SK-MEL-5 (cell line): ENCODE data around the gene LDB3. TPM values are rescaled to one million over a fixed set of nuclear protein-coding genes. Genes with fewer than 3 reads are reported as not detected.
"Not testable (repeated sequence)": the region's sequence is repeated elsewhere in the genome, so short reads cannot be mapped to it uniquely, and the experiment has no call there.

Experiments used
- DNase-seq: peaks from one replicate; pipeline ENCODE4 v3.0.0-alpha.2; 2016; ENCODE audit warnings: low read depth, low spot score
- in situ Hi-C: cut with HindIII; loops from 2 replicates; pipeline ENCODE4 v1.10.0; 2016; ENCODE audit warnings: low sequenced_read_pairs, high pct_unique_total_duplicates, low pct_unique_long_range_greater_than_20kb
- total RNA-seq: library from RNA; depleted of rRNA; stranded (reverse); fragments of >200 nt; shearing (Covaris generic); gene quantifications from 2 replicates; pipeline ENCODE4 v1.2.3, GENCODE V29; 2014

Gene LDB3
- total RNA-seq, 1 experiment from 2014 or later = 0.61 TPM

DNA sequence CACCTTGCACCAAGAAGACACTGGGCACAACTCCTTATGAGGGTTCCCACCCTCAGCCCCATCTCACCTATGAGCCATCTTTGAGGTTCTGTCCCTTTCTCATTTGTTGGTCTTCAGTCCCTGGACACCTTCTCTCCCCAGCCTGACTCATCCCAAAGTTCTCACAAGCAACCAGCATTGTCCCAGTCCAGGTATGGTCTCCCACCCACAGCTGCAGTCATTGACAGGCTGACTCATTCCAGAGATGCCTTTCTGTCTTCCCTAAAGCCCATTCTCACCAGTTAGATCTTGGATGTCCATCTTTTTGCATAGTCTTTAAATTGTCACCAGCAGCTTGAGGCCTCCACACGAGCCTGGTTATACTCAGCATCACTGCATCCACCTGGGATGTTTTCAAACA lies 61.4 kb downstream of the LDB3 start:
- in situ Hi-C loops = no loop called here
- no peak for DNase-seq

DNA sequence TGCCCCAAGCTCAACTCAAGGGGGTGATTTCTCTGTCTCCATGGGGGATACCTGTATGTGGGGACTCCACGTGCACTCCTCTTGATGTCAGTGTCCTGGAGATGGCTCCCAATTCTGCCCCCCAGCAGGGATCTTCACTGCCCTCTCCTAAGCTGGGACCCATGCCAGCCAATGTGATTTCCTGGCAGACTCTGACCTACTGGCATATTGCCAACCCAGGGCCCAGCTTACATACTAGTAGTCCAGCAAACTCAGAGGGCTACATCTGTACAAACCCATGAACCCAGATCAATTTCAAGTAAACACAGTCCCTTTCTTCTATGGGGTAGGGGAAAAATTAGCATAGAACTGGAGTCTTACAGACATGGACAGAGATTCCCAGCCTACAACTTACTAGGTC lies 61.9 kb downstream of the LDB3 start:
- in situ Hi-C loops = no loop called here
- DNase-seq = peak; percentile 20

DNA sequence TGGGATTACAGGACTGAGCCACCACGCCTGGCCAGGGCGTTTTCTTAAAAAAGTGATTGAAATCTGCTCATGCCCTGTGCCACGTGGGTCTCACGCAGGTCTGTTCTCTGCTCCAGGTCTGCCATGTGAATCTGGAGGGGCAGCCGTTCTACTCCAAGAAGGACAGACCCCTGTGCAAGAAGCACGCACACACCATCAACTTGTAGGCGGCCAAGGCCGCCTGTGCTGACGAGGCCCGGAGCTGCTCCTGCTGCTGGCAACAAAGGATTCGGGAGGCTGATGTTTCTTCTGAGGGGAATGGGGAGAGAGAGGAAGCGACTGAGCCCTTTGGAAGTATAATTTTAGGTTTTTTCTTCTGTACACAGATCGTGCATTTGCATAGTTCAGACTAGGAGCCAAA lies 64.5 kb downstream of the LDB3 start:
- in situ Hi-C loops = no loop called here
- no peak for DNase-seq

DNA sequence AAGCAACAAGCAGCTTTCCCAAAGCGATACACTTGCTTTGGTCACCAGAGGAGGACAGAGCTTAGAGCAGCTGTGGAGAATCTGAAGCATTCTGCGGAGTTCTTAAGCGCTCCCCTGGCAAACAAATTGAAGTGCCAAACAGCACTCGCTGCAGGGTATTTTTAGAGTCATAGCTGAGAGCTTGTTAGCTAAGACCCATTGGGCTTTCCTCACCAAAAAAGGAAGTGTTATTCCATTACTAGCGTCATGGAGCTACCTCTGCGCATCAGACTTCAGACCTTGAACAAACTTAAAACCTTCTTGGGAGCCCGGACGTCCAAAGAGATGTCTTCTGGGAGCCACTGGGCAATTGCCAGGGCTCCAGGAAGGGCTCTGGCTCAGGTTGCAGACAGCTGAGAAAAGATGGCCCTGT lies 65.0 kb downstream of the LDB3 start:
- no peak for DNase-seq
- in situ Hi-C loops = no loop called here

DNA sequence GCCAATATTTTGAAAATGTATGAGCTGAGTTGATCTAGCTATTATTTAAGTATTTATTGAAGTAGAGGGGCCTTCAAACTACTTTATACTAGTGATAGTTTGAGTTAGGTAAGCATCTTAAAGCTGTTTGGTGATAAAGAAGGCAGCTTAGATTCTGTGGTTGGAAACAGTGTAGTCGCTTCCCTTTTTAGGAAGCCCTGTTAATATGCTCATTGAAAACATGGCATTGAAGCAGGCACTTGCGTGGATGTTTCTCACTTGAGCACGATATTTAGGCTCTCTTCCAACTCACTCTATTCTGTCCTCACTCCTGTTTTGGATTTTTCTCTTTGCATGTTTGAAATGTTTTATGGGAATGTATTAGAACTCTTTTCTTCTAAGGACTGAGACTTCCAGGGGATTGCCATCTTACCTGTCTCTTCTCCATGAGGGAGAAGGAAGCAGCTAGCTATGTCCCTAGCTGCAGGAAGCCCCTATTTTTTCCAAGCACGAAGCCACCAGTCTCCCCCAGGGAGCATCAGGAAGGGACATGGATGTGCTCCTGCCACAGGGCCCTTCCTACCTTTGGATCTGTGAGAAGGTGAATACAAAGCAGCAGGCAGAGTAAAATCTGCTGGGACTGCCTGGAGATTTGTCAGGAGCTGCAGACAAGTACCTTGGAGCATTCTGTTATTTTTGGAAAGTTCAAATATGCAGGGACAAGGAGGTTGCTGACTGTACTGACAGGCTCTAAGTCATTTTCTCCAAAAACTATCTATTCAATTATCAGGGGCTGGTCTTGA lies 66.1 kb downstream of the LDB3 start:
- in situ Hi-C loops = no loop called here
- DNase-seq = no peak

DNA sequence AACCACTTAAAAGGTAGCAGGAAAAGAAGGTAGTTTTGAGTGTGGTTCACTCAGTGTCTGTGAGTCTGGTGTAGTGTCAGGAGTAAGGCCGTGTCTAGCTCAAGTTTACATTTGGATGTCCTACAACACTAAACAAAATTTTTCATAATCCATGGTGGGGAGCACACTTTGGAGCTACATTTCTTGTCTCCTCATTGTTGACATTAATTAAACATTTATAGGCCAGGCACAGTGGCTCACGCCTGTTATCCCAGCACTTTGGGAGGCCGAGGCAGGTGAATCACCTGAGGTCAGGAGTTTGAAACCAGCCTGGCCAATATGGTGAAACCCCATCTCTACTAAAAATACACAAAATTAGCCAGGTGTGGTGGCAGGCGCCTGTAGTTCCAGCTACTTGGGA lies 67.0 kb downstream of the LDB3 start:
- DNase-seq, in situ Hi-C loops: not testable (repeated sequence)

DNA sequence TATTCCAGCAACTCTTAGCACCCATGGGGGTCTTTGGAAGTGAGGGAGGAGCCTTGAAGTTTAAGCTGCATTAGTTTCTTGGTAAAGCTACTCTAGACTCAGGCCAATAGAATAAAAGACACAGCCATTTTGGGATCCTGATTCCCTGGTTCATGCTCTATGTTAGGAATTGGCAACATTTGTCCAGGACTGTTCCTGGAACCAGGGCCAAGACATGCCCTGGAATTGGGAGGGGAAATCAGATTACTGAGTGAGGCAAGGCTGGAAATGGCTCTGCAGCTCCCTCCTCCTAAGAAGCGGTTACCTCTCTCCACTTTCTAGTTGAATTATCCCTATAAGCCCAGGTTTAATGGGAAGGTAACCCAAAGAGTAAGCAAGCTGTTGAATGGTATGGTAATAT lies 73.9 kb downstream of the LDB3 start:
- in situ Hi-C loops = no loop called here
- no peak for DNase-seq

DNA sequence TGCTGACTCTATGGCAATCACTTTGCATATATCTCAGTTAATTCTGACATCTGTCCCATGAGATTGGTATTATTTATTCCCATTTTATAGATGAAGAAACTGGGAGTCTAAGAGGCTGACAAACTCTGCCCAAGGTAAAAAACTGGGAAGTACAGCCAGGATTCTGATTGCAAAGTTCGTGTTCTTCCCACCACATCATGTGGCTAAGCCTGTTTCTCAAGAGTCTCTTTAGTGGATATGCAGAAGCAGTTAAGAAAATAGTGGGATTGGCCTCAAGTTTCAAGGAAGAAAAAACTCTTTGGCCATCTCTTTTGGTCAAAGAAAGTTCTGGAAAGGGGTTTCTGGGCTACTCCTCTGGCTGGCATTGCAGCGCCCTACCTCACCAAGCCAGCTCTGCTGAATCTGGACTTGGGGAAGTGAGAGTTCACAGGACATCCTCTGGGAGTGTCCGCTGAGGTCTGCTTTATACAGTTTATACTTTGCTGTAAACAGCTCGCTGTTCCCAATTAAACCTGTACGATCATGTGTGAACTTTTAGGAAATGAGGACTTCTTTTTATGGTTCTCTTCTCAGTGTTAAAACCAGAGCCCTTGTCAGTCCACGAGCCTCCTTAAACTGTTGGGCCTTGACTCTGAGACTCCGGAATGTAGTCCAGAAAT lies 75.9 kb downstream of the LDB3 start:
- in situ Hi-C loops = no loop called here

DNA sequence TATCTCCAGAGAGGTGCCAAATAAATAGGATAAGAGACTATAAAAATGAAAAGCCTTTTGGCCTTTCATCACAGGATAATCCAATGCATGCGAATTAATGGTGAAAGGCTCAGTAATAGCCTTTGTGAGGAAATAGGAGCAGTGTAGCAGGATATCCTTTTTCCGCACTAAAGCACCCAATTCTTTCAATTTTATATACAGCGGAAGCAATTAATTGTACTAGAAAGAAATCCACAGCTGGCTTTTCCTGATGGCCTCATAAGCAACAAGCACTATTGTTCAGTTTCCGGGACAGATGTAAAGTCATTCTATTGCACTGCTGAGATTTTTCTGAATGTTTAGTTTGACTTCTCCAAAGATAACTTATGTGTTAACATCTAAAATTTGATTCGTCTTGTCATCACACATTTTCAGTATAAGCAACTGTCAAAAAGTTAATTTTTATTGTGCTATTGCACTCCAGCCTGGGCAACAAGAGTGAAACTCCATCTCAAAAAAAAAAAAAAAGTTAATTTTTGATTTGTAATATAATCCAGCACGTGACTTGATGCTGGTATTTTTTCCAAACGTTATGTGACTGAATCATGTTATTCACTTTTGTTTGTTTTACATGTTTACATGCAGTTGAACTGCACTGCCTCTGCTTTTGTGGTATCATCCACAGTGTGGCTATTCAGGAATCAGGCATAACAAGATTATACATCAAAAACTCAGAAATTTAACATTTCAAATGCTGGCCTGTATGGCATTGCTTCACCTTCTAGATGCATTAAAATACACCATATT lies 79.7 kb downstream of the LDB3 start:
- in situ Hi-C loops = no loop called here

More for the DNA sequence above, 75.9 kb downstream of the LDB3 start:
- no peak for DNase-seq

DNA sequence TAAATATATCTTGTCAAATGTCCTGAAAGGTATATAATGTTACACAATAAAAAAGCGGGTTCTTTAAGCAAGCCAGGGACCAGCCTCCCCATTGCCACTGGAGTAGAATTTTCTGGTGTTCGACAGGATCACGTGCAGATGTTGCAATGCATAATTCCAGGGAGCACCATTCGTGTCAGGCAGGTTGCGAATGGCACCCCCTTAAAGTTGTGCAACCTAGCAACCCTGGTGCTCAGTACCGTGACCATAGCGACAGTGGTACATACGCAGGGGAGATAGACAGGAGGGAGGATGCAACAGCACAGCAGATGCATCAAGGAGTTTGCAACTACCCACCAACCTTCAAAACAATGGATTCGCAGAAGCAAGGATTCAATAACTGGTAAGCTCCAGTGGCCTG lies 81.5 kb downstream of the LDB3 start:
- DNase-seq = no peak
- in situ Hi-C loops = no loop called here

More for the DNA sequence above, 79.7 kb downstream of the LDB3 start:
- DNase-seq = no peak

DNA sequence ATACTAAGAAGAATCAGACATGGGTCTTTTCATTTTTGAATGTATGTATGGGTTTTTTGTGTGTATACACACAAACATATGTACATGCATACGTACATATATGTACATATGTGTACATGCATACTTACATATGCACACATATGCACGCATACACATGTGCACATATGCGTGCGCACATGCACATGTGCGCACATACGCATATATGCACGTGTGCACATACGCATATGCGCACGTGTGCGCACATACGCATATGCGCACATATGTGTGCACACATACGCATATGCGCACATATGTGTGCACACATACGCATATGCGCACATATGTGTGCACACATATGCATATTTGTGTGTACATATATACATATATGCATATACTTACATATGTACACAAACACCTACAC lies 83.2 kb downstream of the LDB3 start:
- in situ Hi-C loops = no loop called here
- DNase-seq = no peak

DNA sequence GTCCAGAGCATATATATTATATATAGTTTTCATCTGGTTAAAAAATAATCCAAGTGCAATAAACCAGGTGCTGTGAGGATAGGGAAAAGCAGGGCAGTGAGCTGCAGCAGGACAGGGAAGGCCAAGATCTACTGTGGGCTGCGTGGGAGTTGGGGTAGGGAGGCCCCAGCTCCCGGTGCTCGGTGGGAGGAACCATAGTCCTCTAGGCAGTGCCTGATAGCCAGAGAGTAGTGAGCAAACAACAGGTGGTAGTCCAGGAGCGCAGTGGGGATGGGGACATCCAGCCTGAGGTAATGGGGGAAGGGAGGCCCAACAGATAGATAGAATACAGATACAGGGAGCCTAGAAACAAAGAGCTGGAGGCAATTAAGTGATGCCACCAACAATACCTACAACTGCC lies 84.0 kb downstream of the LDB3 start:
- in situ Hi-C loops = no loop called here
- DNase-seq = no peak

DNA sequence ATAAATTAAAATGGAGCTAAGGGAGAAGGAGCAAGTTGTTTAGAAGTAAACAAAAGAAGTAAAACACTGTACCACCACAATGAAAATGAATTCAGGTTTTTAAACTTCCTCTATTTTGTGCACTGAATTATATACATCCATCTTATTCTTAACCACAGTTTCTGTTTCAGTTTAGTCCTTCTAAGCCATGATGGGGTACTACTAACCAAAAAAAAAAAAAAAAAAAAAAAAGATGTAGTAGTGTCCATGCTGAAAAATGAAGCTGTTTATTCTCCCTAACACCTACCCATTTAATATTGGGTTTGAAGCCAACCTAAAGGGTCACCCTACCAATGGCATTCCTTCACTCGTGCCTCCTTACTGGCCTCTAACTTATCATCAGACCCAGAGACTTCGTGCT lies 84.7 kb downstream of the LDB3 start:
- in situ Hi-C loops = no loop called here
- no peak for DNase-seq

DNA sequence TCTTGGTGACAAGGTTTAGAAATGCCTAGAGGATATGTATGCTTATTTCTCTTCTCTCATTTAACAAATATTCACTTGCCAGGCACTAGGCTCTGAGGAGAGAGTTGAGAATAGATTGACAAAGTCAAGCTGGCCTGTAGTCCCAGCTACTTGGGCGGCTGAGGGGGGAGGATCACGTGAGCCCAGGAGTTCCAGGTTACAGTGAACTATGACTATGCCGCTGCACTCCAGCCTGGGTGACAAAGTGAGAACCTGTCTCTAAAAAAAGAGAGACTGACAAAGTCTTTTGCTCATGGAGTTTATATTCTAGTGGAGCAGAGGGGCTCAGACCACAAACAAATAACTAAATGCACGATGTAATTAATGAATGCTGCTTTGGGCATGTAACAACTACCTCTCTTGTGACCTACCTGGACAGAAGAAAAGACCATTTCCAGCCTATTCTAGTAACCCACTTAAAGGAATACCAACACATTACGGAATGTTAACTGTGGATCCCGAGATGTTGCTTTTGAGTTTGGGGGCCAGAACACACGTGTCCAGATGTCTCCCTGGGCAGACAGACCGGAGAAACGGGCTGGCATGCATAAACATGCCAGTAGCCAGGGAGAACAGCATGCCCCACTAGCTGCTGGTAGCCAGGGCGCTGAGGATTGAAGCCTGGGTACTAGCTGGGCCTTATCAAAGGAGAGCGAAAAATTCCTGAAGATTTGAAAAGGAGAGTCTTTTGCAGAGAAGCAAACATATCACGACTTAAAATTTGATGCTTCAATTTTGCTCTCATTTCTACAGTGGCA lies 85.5 kb downstream of the LDB3 start:
- in situ Hi-C loops = no loop called here
- no peak for DNase-seq

DNA sequence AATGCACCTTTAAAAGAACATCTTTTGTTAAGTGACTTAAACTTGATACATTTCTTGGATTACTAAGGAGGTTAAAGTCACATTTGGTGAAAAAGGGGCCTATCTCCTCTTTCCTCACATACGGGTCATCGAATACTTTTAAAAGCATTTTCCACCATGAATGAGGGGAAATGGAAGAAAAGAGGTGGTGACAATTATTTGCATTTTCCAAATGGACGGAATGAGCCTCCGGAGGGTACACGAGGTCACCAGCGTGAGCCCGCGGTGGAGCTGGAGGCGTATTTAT lies 87.1 kb downstream of the LDB3 start:
- DNase-seq = no peak
- in situ Hi-C loops = no loop called here

DNA sequence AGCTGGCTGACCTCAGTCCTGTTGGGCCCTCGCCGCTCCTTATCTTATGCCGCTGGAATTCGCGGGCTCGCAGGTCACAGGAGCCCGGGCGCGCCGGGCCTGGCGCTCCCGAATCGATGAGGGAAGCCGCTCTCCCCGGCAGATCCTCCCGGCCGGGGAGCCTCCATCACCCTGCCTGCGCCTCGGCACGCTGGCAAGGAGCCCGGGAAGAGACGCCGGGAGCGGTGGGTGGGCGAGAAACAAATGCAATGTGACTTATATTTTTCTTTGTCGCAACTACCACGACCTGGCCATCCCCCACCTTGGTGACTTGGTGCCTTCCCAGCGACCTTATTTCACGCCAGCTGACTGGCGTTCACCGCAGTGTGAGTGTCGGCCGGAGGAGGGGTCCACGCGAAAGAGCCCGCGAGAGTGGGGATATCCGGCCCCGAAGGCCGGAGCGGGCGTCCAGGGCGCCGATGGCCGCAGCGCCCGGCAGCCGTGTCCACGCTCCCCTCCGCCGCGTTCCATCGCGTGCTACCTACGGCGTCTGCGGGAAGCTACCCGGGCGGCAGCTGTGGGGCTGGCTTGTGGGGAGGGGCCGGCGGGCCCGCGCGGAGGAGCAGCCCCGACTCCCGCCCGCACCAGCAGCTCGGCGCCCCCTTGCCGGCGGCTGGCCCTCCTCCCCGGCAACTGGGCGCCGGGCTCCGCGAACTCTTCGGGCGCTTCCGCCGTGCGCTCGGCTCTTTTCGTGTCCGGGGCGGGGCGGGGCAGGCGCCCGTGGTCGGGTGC lies 87.6 kb downstream of the LDB3 start:
- DNase-seq = peak; percentile 52
- in situ Hi-C loops = no loop called here

DNA sequence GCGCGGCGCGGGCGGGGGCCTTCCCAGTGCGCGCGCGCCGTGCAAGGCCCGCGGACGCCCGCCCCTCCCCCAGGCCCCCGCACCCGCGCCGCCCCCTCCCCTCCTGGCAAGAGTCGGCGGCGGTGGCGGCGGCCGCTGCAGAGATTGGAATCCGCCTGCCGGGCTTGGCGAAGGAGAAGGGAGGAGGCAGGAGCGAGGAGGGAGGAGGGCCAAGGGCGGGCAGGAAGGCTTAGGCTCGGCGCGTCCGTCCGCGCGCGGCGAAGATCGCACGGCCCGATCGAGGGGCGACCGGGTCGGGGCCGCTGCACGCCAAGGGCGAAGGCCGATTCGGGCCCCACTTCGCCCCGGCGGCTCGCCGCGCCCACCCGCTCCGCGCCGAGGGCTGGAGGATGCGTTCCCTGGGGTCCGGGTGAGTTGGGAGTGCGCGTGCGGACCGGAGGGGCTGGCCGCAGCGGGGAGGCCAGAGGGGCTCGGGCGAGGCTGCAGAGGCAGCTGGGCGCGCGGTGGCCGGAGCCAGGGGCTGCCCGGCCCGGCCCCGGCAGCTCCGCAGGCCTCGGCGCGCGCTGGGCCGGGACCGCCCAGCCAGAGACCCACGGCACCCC lies 88.3 kb downstream of the LDB3 start, which contains the start of gene BMPR1A:
BMPR1A (plus strand) TSS at position 109 of the 602 bp plus-strand sequence. CDS start 119,400 bp downstream, outside the sequence.
- in situ Hi-C loops = no loop called here
- DNase-seq = peak; percentile 79
